WTC11 (cell line): ENCODE data around the gene ARHGAP44.

Experiments used
- IRF1 ChIP-seq: sonication (generic); formaldehyde crosslinking; IDR thresholded peaks from 2 replicates; pipeline ENCODE4 v1.8.0; 2023; ENCODE audit warnings: missing genetic modification reagents
- JUN ChIP-seq: sonication (generic); formaldehyde crosslinking; IDR thresholded peaks from 2 replicates; pipeline ENCODE4 v1.8.0; 2023; ENCODE audit warnings: mild to moderate bottlenecking, missing genetic modification reagents
- ZNF317 ChIP-seq: sonication (generic); formaldehyde crosslinking; IDR thresholded peaks from 2 replicates; pipeline ENCODE4 v1.8.1; 2023; ENCODE audit warnings: low read depth, mild to moderate bottlenecking, moderate library complexity, missing genetic modification reagents, borderline replicate concordance

GRCh38 chr17:13010959-13011358 is 221.7 kb downstream of the ARHGAP44 start:
- TF ChIP-seq ZNF317 (CRISPR knock-in tag) = no peak
- TF ChIP-seq JUN (CRISPR knock-in tag) = no peak
- TF ChIP-seq IRF1 (CRISPR knock-in tag) = no peak
